ENCODE results near the gene LYPD4.
"Not testable (repeated sequence)": the region's sequence is repeated elsewhere in the genome, so short reads cannot be mapped to it uniquely, and the experiment has no call there.

LYPD4 gene

GRCh38 chr19:41876847-41877832 lies 32.7 kb upstream of the LYPD4 start, which contains the start of gene CD79A:
CD79A (plus strand) TSS chr19:41877279; CDS start chr19:41877305, 26 bp downstream.
- ChIA-PET CTCF (interaction anchor here (1.2 kb wide), 1 partner anchor 57 kb away, joined by 3 read pairs; no protein-coding TSS in a partner anchor), POLR2A (no interaction called here)
- no peak for DNase-seq (ENCODE audit: extremely low spot score)
- TF ChIP-seq TARDBP (IDR thresholded peaks at IDR 0.05) = no peak
- TF ChIP-seq FOXA1 (IDR thresholded peaks at IDR 0.05) = no peak
- TF ChIP-seq PKNOX1 (IDR thresholded peaks at IDR 0.05) = no peak
- no peak for TF ChIP-seq FOXK2 (IDR thresholded peaks at IDR 0.05)
- no peak for TF ChIP-seq BHLHE40 (IDR thresholded peaks at IDR 0.05; ENCODE audit: borderline replicate concordance)
- TF ChIP-seq SP1 (IDR thresholded peaks at IDR 0.05) = no peak
- no peak for TF ChIP-seq NFRKB (IDR thresholded peaks at IDR 0.05)
- TF ChIP-seq L3MBTL2 (conservative IDR thresholded peaks at IDR 0.05) = no peak
- TF ChIP-seq SUZ12 (IDR thresholded peaks at IDR 0.05) = no peak
- TF ChIP-seq LEF1 (IDR thresholded peaks at IDR 0.05; ENCODE audit: borderline replicate concordance) = no peak
- no peak for TF ChIP-seq ZNF384 (IDR thresholded peaks at IDR 0.05)
- TF ChIP-seq FOXM1 (IDR thresholded peaks at IDR 0.05; ENCODE audit: borderline replicate concordance) = no peak
- no peak for TF ChIP-seq CTBP1 (IDR thresholded peaks at IDR 0.05; ENCODE audit: borderline replicate concordance)
- no peak for TF ChIP-seq ELF4 (IDR thresholded peaks at IDR 0.05)

- DNase-seq (ENCODE audit: extremely low spot score); POLR2A ChIA-PET: not testable (repeated sequence)
- CTCF ChIA-PET = interaction anchor here (0.8 to 1.2 kb wide), 2 partner anchors 58 to 152 kb away, joined by 3 read pairs; no protein-coding TSS in a partner anchor
Measured at GRCh38 chr19:41875973-41876372, 31.5 kb upstream of the LYPD4 start.

GRCh38 chr19:41872775-41873647 lies 28.5 kb upstream of the LYPD4 start:
- ChIA-PET CTCF (interaction anchor here (0.8 to 2.1 kb wide), 6 partner anchors 9 to 162 kb away, joined by 3 to 9 read pairs (median 3); no protein-coding TSS in a partner anchor), POLR2A (interaction anchor here (0.8 to 4.1 kb wide), 7 partner anchors 10 to 509 kb away, joined by 3 to 43 read pairs (median 4); partner anchors contain the start of genes B9D2, RABAC1 and RPS19)
- no peak for TF ChIP-seq ARNT (IDR thresholded peaks at IDR 0.05)
- TF ChIP-seq NFRKB (IDR thresholded peaks at IDR 0.05) = no peak
- TF ChIP-seq HDGF (IDR thresholded peaks at IDR 0.05; ENCODE audit: borderline replicate concordance) = no peak
- peak; percentile 69 for DNase-seq (ENCODE audit: extremely low spot score)

GRCh38 chr19:41872384-41872774 lies 27.9 kb upstream of the LYPD4 start:
- no peak for DNase-seq (ENCODE audit: extremely low spot score)
- ChIA-PET POLR2A (interaction anchor here (1.2 to 4.1 kb wide), 3 partner anchors 13 to 509 kb away, joined by 3 to 43 read pairs (median 15); partner anchors contain the start of genes B9D2, RABAC1 and RPS19), CTCF (interaction anchor here (0.8 to 2.1 kb wide), 4 partner anchors 69 to 163 kb away, joined by 3 to 9 read pairs (median 3); no protein-coding TSS in a partner anchor)
- TF ChIP-seq BHLHE40 (IDR thresholded peaks at IDR 0.05; ENCODE audit: borderline replicate concordance) (0 out of 2 replicates have a peak, but pooled peaks have one; percentile 16), ARNT (IDR thresholded peaks at IDR 0.05) (no peak)

- ChIA-PET POLR2A (interaction anchor here (2.7 to 4.1 kb wide), 2 partner anchors 12 to 87 kb away, joined by 15 to 43 read pairs; partner anchors contain the start of genes RABAC1 and RPS19), CTCF (no interaction called here)
- DNase-seq (ENCODE audit: extremely low spot score) = no peak
- TF ChIP-seq ELF4 (IDR thresholded peaks at IDR 0.05) (no peak), ZNF384 (IDR thresholded peaks at IDR 0.05) (no peak), SP1 (IDR thresholded peaks at IDR 0.05) (no peak), LEF1 (IDR thresholded peaks at IDR 0.05; ENCODE audit: borderline replicate concordance) (no peak), FOXM1 (IDR thresholded peaks at IDR 0.05; ENCODE audit: borderline replicate concordance) (no peak), BHLHE40 (IDR thresholded peaks at IDR 0.05; ENCODE audit: borderline replicate concordance) (no peak), HDGF (IDR thresholded peaks at IDR 0.05; ENCODE audit: borderline replicate concordance) (no peak), NFRKB (IDR thresholded peaks at IDR 0.05) (no peak), PKNOX1 (IDR thresholded peaks at IDR 0.05) (no peak), ARNT (IDR thresholded peaks at IDR 0.05) (no peak), L3MBTL2 (conservative IDR thresholded peaks at IDR 0.05) (no peak), SUZ12 (IDR thresholded peaks at IDR 0.05) (no peak), FOXK2 (IDR thresholded peaks at IDR 0.05) (no peak), FOXA1 (IDR thresholded peaks at IDR 0.05) (no peak), TARDBP (IDR thresholded peaks at IDR 0.05) (no peak)
Measured at GRCh38 chr19:41871573-41872383, 27.3 kb upstream of the LYPD4 start.
